HG03039 (cell line): ENCODE data around the gene RAD23A.
A peak's percentile ranks its signal among the peaks of the same experiment; 100 is the strongest.
"Not testable (repeated sequence)": the region's sequence is repeated elsewhere in the genome, so short reads cannot be mapped to it uniquely, and the experiment has no call there.

Experiments
- ATAC-seq: cut with Tn5 transposase; IDR thresholded peaks from one replicate; pipeline ENCODE4 v1.9.1; 2021; ENCODE audit warnings: mild to moderate bottlenecking, moderate library complexity; ENCODE audit not compliant: unreplicated experiment

Gene RAD23A

DNA sequence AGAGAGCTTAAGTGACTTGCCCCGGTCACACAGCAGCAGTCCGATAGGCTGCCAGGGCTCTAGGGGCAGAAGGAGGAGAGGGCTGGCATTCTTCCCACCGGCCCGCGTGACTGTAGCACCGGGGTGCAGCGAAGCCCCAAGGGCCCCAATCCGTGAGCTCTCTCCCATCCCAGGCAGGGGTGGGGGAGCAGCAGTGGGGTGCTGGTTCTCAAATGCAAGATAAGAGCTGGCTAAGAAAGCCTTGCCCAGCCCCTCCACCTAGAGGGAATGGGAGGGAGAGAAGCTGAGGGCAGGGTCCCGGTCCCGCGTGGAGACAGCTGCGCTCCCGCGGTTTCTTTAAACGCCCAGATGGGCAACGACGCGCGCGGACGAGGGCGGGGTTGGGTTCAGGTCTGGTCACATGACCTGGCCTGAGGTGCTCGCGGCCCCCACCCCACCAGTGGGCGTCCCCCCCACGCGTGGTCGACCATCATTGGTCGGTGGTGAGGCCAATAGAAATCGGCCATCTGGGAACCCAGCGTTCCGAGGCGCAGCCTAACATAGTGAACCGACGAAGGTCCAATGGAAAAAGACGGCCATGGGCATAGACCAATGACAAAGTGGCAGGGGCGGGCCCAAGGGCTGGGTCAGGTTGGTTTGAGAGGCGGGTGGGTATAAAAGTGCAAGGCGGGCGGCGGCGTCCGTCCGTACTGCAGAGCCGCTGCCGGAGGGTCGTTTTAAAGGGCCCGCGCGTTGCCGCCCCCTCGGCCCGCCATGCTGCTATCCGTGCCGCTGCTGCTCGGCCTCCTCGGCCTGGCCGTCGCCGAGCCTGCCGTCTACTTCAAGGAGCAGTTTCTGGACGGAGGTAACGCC lies 7.5 kb upstream of the RAD23A start, which contains the start of gene CALR:
TSS of gene CALR (plus strand) at position 683 of the 852 bp plus-strand sequence. CDS start at position 754, 71 bp downstream.
- peak; percentile 79 for ATAC-seq

DNA sequence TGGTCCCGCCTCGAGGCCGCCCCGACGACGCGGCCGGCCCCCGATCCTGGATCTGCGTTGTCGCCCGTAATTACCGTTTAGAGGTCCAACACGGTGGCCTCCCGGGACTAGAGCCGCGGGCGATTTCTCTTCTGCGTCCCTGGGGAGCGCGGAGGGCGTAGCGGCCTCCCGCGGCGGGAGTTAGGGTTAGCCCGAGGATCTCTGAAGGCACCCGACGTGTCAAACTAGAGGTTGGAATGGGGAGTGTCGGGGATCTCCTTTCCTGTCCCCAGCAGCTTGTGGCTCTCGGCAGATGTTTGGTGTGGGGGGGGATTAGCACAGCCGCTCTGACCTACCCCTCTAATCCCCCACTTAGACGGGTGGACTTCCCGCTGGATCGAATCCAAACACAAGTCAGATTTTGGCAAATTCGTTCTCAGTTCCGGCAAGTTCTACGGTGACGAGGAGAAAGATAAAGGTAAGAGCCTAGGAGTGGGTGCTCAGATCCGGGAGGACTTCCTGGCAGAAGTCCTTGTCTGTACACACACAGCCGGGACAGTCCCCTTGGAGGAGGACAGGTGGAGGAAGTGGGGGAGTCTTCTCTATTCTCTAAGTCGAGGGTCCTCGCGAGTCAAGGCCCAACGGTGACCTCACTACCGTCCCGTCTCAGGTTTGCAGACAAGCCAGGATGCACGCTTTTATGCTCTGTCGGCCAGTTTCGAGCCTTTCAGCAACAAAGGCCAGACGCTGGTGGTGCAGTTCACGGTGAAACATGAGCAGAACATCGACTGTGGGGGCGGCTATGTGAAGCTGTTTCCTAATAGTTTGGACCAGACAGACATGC lies 6.7 kb upstream of the RAD23A start:
- peak; percentile 1 for ATAC-seq

DNA sequence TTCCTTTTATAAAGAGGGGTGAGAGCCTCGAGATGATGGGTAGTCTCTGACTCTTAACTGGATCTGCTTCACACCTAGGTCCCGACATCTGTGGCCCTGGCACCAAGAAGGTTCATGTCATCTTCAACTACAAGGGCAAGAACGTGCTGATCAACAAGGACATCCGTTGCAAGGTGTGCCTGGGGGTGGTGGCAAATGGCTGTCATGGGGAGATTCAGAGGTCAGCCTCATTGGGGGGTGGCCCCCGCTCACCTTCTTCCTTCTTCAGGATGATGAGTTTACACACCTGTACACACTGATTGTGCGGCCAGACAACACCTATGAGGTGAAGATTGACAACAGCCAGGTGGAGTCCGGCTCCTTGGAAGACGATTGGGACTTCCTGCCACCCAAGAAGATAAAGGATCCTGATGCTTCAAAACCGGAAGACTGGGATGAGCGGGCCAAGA lies 5.7 kb upstream of the RAD23A start:
- ATAC-seq = no peak

DNA sequence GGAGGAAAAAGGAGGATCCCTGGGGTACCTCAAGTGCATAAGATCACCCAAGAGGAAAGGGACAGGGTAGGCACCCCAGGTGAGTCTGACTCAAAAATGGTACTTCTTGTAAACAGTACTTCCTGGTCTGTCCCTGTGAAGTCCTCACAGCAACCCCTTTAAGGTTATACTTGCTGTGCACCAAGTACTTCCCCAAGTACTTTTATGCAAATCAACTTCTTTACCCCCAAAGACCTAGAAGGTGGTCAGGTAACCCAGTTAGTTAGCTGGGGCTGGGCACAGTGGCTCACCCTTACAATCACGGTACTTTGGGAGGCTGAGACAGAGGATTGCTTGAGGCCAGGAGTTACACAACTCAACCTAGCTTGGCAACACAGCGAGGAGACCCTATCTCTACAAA lies 4.8 kb upstream of the RAD23A start:
- ATAC-seq = no peak

DNA sequence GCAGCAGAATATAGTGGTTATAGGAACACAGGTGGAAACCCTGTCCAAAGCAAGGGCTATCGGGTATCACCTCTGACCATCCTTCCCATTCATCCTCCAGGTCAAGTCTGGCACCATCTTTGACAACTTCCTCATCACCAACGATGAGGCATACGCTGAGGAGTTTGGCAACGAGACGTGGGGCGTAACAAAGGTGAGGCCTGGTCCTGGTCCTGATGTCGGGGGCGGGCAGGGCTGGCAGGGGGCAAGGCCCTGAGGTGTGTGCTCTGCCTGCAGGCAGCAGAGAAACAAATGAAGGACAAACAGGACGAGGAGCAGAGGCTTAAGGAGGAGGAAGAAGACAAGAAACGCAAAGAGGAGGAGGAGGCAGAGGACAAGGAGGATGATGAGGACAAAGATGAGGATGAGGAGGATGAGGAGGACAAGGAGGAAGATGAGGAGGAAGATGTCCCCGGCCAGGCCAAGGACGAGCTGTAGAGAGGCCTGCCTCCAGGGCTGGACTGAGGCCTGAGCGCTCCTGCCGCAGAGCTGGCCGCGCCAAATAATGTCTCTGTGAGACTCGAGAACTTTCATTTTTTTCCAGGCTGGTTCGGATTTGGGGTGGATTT lies 2.1 kb upstream of the RAD23A start:
- ATAC-seq = no peak

DNA sequence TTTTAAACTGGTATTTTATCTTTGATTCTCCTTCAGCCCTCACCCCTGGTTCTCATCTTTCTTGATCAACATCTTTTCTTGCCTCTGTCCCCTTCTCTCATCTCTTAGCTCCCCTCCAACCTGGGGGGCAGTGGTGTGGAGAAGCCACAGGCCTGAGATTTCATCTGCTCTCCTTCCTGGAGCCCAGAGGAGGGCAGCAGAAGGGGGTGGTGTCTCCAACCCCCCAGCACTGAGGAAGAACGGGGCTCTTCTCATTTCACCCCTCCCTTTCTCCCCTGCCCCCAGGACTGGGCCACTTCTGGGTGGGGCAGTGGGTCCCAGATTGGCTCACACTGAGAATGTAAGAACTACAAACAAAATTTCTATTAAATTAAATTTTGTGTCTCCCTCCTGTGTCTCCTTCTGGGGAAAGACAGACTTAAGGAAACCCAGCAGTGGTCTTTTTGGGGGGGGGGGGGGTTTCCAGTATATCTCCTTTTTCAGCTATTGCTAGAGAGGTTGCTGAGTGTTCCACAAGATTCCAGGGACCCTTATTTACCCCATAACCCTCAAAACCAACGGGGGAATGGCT lies 1.5 kb upstream of the RAD23A start:
- ATAC-seq = no peak

DNA sequence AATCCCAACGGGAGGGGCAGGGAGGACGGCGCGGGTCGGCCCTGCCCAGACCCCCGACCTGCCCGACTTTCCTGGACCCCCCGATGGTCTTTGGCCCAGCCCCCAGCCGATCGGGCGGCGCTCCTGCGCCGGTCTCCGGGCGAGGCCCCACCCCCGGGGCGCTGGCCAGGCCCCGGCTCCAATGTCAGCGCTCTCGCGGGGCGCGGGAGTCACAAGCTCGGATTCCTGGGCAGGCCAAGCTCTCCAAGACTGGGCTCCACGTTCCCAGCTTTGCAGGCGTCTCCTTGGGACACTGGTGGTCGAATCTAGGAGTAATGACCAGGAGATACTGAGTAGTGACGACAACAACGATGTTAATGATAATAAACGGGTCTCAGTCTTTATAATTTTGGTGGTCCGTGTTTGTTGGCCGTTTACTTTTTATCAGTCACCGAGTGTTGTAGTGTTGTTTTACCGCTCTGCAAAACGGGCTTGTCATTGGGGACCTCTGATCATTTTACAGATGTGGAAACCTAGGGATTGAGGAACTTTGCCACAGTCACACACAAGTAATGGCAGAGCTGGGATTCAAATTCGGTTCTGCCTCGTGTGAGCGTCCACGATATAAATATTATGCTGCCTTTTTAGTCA lies 545 bp downstream of the RAD23A start:
- ATAC-seq = peak; percentile 28

DNA sequence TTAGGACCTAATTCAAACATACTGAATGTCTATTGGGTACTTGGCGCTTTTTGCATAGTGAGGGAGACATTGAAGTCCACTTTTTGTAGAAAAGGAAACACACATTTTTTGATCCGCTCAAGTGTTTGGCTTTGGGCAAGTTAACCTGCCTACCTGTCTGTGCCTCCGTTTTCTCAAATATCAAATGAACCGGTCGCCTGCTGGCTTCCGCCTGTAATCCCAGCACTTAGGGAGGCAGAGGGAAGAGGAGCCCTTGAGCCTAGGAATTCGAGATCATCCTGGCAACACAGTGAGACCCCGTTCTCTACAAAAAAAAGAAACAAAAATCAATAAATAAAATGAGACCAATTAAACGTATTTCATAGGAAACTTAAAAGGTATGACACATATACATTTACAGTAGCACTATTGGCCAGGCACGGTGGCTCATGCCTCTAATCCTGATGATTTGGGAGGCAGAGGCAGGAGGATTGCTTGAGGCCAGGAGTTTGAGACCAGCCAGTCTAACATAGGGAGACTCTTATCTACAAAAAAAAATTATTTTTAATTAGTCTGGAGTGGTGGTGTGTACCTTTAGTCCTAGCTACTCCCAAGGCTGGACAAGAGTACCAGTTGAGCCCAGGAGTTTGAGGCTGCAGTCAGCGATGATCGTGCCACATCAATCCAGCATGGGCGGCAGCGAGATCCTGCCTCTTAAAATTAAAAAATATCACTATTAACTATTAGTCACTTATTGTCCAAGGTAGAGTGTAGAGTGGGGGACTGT lies 1.3 kb downstream of the RAD23A start:
- no peak for ATAC-seq

DNA sequence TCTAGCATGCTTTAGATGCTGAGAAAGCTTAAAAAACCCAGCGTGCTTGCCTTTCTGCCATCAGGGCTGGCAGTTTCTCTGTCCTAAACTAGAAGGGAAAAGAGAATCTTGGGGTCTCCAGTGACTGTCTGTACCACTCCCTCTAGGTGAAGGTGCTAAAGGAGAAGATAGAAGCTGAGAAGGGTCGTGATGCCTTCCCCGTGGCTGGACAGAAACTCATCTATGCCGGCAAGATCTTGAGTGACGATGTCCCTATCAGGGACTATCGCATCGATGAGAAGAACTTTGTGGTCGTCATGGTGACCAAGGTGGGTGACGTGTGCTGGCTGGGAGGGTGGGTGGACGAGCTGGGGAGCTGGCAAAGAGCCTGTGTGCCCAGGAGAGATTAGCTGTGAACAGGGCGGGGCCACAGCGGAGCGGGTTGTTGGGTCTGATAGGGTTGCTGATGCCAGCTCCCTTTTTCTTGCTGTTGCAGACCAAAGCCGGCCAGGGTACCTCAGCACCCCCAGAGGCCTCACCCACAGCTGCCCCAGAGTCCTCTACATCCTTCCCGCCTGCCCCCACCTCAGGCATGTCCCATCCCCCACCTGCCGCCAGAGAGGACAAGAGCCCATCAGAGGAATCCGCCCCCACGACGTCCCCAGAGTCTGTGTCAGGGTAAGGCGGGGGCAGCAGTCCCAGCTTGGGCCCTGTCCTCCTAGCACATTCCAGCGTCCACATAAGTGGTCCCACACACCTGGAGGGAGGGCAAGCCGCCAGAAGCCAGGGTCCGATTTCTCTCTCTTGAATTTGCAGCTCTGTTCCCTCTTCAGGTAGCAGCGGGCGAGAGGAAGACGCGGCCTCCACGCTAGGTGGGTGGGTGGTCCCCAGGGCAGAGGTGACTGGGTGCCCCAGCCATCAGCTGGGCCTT lies 2.3 kb downstream of the RAD23A start:
- no peak for ATAC-seq

DNA sequence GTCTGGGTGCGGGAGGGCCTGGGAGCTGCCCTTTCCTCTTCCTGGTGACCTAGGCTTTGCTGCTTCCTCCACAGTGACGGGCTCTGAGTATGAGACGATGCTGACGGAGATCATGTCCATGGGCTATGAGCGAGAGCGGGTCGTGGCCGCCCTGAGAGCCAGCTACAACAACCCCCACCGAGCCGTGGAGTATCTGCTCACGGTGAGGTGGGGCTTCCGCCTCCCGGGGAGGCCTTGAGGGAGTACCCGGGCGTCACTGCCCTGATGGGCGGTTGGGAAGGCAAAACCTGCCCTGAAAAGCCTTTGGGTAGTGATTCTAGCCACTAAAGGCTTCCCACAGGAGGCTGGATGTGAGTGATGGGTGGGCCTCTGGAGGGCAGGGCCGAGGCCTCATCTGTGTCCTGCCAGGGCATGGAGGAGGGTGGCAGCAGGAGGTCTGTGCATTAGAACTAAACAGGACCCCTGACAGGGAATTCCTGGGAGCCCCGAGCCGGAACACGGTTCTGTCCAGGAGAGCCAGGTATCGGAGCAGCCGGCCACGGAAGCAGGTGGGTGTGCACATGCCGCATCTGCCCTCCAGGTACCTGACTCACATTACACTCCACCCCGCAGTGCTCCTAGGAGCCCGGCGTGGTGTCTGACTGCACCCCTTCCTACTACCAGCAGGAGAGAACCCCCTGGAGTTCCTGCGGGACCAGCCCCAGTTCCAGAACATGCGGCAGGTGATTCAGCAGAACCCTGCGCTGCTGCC lies 3.1 kb downstream of the RAD23A start:
- no peak for ATAC-seq

DNA sequence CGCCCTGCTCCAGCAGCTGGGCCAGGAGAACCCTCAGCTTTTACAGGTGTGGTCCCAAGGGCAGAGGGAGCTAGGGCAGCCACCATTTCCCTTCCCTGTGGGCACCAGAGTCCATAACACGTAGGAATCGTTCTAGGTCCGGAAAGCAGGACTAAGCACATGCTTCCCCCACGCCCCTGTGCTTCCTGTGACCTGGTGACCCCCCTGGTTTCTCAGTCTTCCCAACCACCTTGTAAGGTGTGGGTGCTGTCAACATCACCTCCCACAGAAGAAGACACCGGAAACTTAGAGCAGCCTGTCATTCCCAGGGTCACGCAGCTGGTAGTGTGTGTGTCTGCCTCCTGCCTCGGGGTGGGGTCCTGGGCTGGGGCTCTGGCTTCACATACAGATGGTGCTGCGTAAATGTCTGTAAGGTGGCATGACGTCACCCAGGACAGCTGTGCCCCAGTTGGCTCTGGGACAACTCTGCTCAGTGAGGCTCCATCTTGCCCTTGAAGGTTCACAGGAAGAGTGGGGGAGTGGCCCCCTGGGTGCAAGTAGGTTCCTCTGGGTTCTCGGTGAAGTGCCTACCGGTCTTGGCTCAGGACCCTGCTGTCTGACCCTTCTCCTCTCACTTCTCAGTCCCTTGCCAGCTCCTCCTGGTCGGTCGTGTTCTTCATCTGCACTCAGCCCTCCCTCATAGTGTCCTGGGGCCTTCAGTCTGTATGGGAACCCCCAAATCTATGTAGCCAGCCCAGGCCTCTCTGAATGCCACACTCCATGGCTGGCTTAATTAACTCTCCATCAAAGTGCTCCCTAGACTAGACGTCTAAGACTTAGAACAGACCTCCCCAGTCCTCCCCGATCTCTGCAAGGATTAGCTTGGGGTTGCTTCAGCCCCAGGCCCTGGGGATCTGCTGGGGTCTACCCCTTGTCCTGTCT lies 4.0 kb downstream of the RAD23A start:
- ATAC-seq = no peak

DNA sequence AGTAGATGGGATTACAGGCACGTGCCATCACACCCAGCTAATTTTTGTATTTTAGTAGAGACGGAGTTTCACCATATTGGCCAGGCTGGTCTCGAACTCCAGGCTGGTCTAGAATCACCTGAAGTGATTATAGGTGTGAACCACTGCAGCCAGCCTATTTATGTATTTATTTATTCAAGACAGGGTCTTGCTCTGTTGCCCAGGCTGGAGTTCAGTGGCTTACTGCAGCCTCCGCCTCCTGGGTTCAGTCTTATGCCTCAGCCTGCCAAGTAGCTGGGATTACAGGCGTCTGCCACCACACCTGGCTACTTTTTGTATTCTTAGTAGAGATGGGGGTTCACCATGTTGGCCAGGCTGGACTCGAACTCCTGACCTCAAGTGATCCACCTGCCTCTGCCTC lies 6.4 kb downstream of the RAD23A start:
- not testable (repeated sequence) for ATAC-seq

DNA sequence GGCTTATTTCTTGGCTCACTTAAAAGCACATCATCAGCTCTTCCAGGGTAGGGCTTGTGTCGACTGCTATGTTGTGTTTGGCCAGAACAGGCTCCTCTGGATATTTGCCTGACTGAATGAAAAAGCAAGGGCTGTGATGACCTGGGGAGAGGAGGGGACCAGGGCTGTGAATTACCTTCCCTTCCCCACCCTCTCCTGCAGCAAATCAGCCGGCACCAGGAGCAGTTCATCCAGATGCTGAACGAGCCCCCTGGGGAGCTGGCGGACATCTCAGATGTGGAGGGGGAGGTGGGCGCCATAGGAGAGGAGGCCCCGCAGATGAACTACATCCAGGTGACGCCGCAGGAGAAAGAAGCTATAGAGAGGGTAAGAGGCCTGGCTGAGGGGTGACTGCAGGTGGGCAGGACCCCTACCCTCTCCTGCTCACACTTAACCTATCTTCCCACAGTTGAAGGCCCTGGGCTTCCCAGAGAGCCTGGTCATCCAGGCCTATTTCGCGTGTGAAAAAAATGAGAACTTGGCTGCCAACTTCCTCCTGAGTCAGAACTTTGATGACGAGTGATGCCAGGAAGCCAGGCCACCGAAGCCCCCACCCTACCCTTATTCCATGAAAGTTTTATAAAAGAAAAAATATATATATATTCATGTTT lies 7.0 kb downstream of the RAD23A start:
- no peak for ATAC-seq

DNA sequence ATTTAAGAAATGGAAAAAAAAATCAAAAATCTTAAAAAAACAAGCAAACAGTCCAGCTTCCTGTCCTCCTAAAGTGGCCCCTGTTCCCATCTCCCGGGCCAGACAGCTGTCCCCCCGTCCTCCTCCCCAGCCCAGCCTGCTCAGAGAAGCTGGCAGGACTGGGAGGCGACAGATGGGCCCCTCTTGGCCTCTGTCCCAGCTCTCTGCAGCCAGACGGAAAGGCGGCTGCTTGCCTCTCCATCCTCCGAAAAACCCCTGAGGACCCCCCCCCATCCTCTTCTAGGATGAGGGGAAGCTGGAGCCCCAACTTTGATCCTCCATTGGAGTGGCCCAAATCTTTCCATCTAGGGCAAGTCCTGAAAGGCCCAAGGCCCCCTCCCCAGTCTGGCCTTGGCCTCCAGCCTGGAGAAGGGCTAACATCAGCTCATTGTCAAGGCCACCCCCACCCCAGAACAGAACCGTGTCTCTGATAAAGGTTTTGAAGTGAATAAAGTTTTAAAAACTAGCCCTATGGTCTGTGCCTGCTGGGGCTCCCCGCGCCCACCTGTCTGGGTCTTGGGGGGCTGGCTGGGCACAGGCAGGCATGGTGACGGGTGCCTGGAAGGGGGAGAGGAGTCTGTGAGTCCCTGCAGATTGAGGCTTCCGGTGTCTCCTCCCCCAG lies 7.6 kb downstream of the RAD23A start:
- no peak for ATAC-seq

DNA sequence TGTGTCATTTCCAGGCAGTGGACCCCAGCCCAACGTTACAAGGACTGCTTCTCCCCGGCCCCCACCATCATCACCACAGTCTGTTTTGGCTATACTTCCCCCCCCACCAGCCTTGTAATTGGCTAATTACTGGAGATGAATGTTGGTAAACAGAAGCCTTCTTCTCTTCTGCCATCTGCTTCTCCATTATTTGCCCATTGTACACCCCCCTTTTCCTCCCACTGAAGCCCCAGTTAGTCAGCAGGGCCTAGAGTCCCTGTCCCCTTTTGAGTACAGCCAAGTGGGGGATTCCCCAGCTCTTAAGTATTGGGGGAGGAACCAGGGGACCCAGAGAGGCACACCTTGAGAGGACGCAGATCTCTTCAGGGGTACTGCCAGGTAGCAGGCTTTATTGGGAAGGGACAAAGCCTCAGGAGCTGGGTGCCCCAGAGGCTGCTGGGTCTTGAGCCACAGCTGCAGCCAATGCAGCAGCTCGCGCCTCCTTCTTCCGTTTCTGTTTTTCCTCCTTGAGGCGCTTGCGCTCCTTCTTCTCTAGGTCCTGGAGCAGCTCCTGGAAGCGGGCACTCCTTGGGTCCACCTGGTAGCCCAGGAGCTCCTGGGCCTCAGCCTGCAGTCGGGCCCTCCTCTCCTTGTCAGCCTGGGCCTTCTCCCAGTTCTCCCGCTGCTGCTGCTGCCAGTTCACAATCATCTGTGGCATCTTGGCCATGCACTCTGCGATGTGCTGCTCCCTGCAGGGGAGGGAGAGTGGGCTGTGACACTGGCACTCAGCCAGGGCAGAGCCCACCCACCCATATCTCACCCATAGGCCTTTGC lies 8.3 kb downstream of the RAD23A start:
- ATAC-seq = no peak
